Measurements from ENCODE around the gene SLC25A46. TPM values are rescaled to one million over a fixed set of nuclear protein-coding genes. Genes with fewer than 3 reads are reported as not detected.

Gene SLC25A46
- total RNA-seq (2022; extraction: Qiagen RNA extraction; ENCODE audit: low read depth), result 18.8 to 33.7 TPM (median 31.0 TPM) in 5 replicates

GRCh38 chr5:110738812-110739651 is at the start of gene SLC25A46:
Gene SLC25A46 (plus strand): TSS chr5:110739007. CDS start chr5:110739120, 113 bp downstream.

GRCh38 chr5:110726249-110727024 is 12.4 kb upstream of the SLC25A46 start, which contains the start of gene TMEM232:
Gene TMEM232 (minus strand): TSS chr5:110726671. CDS start chr5:110667352, 59,319 bp downstream.

Other genes with a start within 250 kb of the SLC25A46 start
- 0.68 TPM in 1 of 5 replicates, not detected in the others for gene TMEM232, start 12.3 kb upstream of the SLC25A46 start, total RNA-seq (2022; extraction: Qiagen RNA extraction; ENCODE audit: low read depth)